Ishikawa (cell line): ENCODE results near the gene PLCG1.

Experiments used
- CEBPB ChIP-seq: IDR thresholded peaks from 2 replicates; pipeline ENCODE4 v1.6.1; 2012
- CREB1 ChIP-seq: IDR thresholded peaks from 2 replicates; pipeline ENCODE4 v1.6.1; 2012; ENCODE audit warnings: low read depth
- EGR1 ChIP-seq: IDR thresholded peaks from 2 replicates; pipeline ENCODE4 v1.6.1; 2012
- EP300 ChIP-seq: IDR thresholded peaks from 2 replicates; pipeline ENCODE4 v1.6.1; 2012; ENCODE audit warnings: borderline replicate concordance
- FOXM1 ChIP-seq: IDR thresholded peaks from 2 replicates; pipeline ENCODE4 v1.6.1; 2012; ENCODE audit warnings: low read depth, borderline replicate concordance
- NFIC ChIP-seq: IDR thresholded peaks from 2 replicates; pipeline ENCODE4 v1.6.1; 2012
- RAD21 ChIP-seq: IDR thresholded peaks from 2 replicates; pipeline ENCODE4 v1.6.1; 2012; ENCODE audit warnings: low read depth
- REST ChIP-seq: IDR thresholded peaks from 2 replicates; pipeline ENCODE4 v1.6.1; 2012; ENCODE audit warnings: low read depth, mild to moderate bottlenecking
- TAF1 ChIP-seq: IDR thresholded peaks from 2 replicates; pipeline ENCODE4 v1.6.1; 2012; ENCODE audit warnings: low read depth, mild to moderate bottlenecking
- TCF12 ChIP-seq: IDR thresholded peaks from 2 replicates; pipeline ENCODE4 v1.6.1; 2012; ENCODE audit warnings: low read depth
- TEAD4 ChIP-seq: IDR thresholded peaks from 2 replicates; pipeline ENCODE4 v1.6.1; 2012
- USF1 ChIP-seq: IDR thresholded peaks from 2 replicates; pipeline ENCODE4 v1.6.1; 2012
- YY1 ChIP-seq: IDR thresholded peaks from 2 replicates; pipeline ENCODE4 v1.6.1; 2012; ENCODE audit warnings: low read depth
- ZBTB7A ChIP-seq: IDR thresholded peaks from 2 replicates; pipeline ENCODE4 v1.6.1; 2012; ENCODE audit warnings: low read depth
- TF ChIP-seq, protein P1 (sequence below): IDR thresholded peaks from 2 replicates; pipeline ENCODE4 v1.6.1; 2012

Gene PLCG1

GRCh38 chr20:41217422-41217821 is 80.1 kb downstream of the PLCG1 start:
- TF ChIP-seq YY1: no peak
- TF ChIP-seq USF1: no peak
- TF ChIP-seq NFIC: no peak
- TF ChIP-seq EGR1: no peak
- no peak for TF ChIP-seq CREB1
- TF ChIP-seq FOXM1: no peak
- TF ChIP-seq, protein P1, sequence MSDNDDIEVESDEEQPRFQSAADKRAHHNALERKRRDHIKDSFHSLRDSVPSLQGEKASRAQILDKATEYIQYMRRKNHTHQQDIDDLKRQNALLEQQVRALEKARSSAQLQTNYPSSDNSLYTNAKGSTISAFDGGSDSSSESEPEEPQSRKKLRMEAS: no peak
- TF ChIP-seq REST: no peak
- no peak for TF ChIP-seq TEAD4
- TF ChIP-seq CEBPB: no peak
- TF ChIP-seq TAF1: no peak
- TF ChIP-seq TCF12: no peak
- TF ChIP-seq ZBTB7A: no peak
- no peak for TF ChIP-seq RAD21
- no peak for TF ChIP-seq EP300

DNA sequence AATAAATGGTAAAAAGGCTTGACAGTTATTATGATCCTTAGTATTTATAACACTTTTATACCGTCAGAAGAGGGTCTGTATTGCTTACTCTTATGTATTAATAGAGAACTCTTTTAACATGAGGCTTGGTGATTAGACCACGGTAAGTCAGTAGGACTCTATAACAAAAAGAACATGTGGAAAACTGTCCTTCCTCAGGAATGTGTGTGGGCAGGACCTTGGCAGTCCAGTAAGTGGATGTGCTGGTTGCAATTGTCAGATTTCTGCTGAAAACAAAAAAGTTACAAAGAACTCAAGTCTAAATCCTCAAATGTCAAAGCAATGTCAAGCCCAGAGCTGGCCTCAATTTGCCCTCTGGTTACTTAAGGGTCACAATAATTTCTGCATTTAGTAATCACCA is 81.1 kb downstream of the PLCG1 start:
- TF ChIP-seq TCF12 (no peak), CEBPB (no peak), ZBTB7A (no peak), NFIC (no peak), EGR1 (no peak), RAD21 (no peak)

DNA sequence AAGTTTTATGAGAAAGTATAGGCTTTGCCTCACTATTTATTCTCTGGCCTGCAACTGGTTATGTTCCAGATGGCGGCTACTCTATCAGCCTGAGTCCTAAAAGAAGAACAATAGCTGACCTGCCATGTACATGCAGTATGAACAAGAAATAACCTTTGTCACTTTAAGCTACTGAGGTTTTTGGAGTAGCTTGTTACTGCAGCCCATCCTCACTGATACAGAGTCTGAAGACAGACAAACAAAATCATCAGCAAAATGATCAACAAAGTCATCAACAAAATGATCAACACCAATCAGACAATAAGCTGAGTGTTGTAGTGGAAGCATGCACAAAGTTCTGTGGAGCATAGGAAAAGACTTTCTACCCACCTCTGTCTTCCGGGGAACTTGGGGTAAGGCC is 82.5 kb downstream of the PLCG1 start:
- TF ChIP-seq USF1 (no peak), EGR1 (no peak), EP300 (no peak), YY1 (no peak), REST (no peak), TAF1 (no peak), FOXM1 (no peak), CEBPB (no peak), TCF12 (no peak), NFIC (no peak), TEAD4 (no peak), ZBTB7A (no peak), CREB1 (no peak), RAD21 (no peak)
- TF ChIP-seq, protein P1: no peak

GRCh38 chr20:41221614-41222218 is 84.4 kb downstream of the PLCG1 start:
- TF ChIP-seq CREB1 (no peak), FOXM1 (no peak), NFIC (no peak), REST (no peak), YY1 (no peak), EP300 (no peak), TEAD4 (no peak), TCF12 (no peak), TAF1 (no peak), USF1 (no peak), CEBPB (no peak), EGR1 (no peak), RAD21 (no peak), ZBTB7A (no peak)
- TF ChIP-seq, protein P1: no peak
